SK-N-SH (cell line): ENCODE results near the gene C2orf15. TPM values are rescaled to one million over a fixed set of nuclear protein-coding genes. Genes with fewer than 3 reads are reported as not detected.

Source experiments
- CTCF ChIA-PET: fragments of 300-600, 350-600 bp; formaldehyde crosslinking; extraction: SDS; loops from one replicate; lab custom pipeline; 2021; lab: Yijun Ruan, JAX
- POLR2A ChIA-PET: fragments of 350-600 bp; sonication (Branson Sonifier 250); formaldehyde crosslinking; extraction: SDS; loops from one replicate; lab custom pipeline; 2020; ENCODE audit warnings: antibody characterized with exemption, inconsistent platforms; lab: Yijun Ruan, JAX
- DNase-seq: peaks from one replicate; pipeline ENCODE4 v3.0.0; 2012
- H2AFZ ChIP-seq: fragments of 200-600 bp; sonication (generic); 2 replicates; pipeline ENCODE4 v1.8.1; 2016; ENCODE audit warnings: antibody characterized with exemption, mild to moderate bottlenecking, low read depth
- H3F3A ChIP-seq: fragments of 200-600 bp; sonication (generic); replicated peaks from 2 replicates; pipeline ENCODE3; 2016; ENCODE audit warnings: antibody characterized with exemption, mild to moderate bottlenecking; ENCODE audit not compliant: insufficient read depth
- H3K27ac ChIP-seq, 2 experiments: fragments of 200-500 bp in 1 of 2; fragments of 200-600 bp in 1 of 2; sonication (Bioruptor generic) in 1 of 2; sonication (generic), shearing (Covaris generic) in 1 of 2; 2 replicates each; pipeline versions ENCODE4 v1.5.1 to v1.6.1; 2014 to 2016; ENCODE audit warnings: low read depth in 2 of 2, inconsistent platforms in 1 of 2, low read length in 1 of 2, mild to moderate bottlenecking in 1 of 2, mixed read lengths in 1 of 2
- H3K27me3 ChIP-seq: fragments of 200-600 bp; sonication (generic), shearing (Covaris generic); 2 replicates; pipeline ENCODE4 v1.6.1; 2016; ENCODE audit warnings: mixed run types; ENCODE audit not compliant: insufficient read depth
- H3K36me3 ChIP-seq, 2 experiments: fragments of 200-500 bp in 1 of 2; fragments of 200-600 bp in 1 of 2; sonication (Bioruptor generic) in 1 of 2; sonication (generic) in 1 of 2; replicated peaks in 1 of 2; 2 replicates each; pipeline versions ENCODE3 to v1.5.1; 2014 to 2016; ENCODE audit warnings: low read length in 1 of 2, mild to moderate bottlenecking in 1 of 2; ENCODE audit not compliant: insufficient read depth in 2 of 2, control insufficient read depth in 1 of 2
- H3K4me1 ChIP-seq, 2 experiments: fragments of 200-500 bp in 1 of 2; fragments of 200-600 bp in 1 of 2; sonication (Bioruptor generic) in 1 of 2; sonication (generic), shearing (Covaris generic) in 1 of 2; 2 replicates each; pipeline versions ENCODE4 v1.5.1 to v1.6.1; 2014 to 2016; ENCODE audit warnings: low read depth in 1 of 2, low read length in 1 of 2, mixed run types in 1 of 2; ENCODE audit not compliant: insufficient read depth in 2 of 2, control insufficient read depth in 1 of 2
- H3K4me2 ChIP-seq: fragments of 200-600 bp; sonication (generic), shearing (Covaris generic); 2 replicates; pipeline ENCODE4 v1.6.1; 2017; ENCODE audit warnings: mixed run types
- H3K4me3 ChIP-seq, 2 experiments: fragments of 200-500 bp in 1 of 2; fragments of 200-600 bp in 1 of 2; sonication (Bioruptor generic) in 1 of 2; sonication (generic), shearing (Covaris generic) in 1 of 2; 2 replicates each; pipeline versions ENCODE4 v1.5.1 to v1.8.1; 2014 to 2016; ENCODE audit warnings: low read depth in 2 of 2, inconsistent platforms in 1 of 2, low read length in 1 of 2, mild to moderate bottlenecking in 1 of 2, mixed read lengths in 1 of 2, moderate library complexity in 1 of 2
- H3K79me2 ChIP-seq: fragments of 200-600 bp; sonication (generic); 2 replicates; pipeline ENCODE4 v1.8.1; 2017; ENCODE audit warnings: mild to moderate bottlenecking; ENCODE audit not compliant: insufficient read depth
- H3K9ac ChIP-seq: fragments of 200-600 bp; sonication (generic); 2 replicates; pipeline ENCODE4 v1.6.1; 2017; ENCODE audit warnings: mixed run types
- H3K9me2 ChIP-seq: fragments of 200-600 bp; sonication (generic); 2 replicates; pipeline ENCODE4 v1.6.1; 2017; ENCODE audit warnings: mixed run types
- H3K9me3 ChIP-seq: fragments of 200-600 bp; sonication (generic); 2 replicates; pipeline ENCODE4 v1.6.1; 2017; ENCODE audit warnings: mixed run types, mild to moderate bottlenecking, moderate library complexity
- H4K20me1 ChIP-seq: fragments of 200-600 bp; sonication (generic); 2 replicates; pipeline ENCODE4 v1.6.1; 2017; ENCODE audit warnings: mild to moderate bottlenecking, mixed run types; ENCODE audit not compliant: insufficient read depth
- CHD2 ChIP-seq: fragments of 150-350 bp; IDR thresholded peaks from 2 replicates; pipeline ENCODE4 v1.6.1; 2018; ENCODE audit warnings: low read length; ENCODE audit not compliant: partially characterized antibody
- EP300 ChIP-seq, 2 experiments: IDR thresholded peaks; 2 replicates each; pipeline versions ENCODE4 v1.4.0 to v1.6.1; 2012; ENCODE audit warnings: borderline replicate concordance in 1 of 2, low read depth in 1 of 2, low read length in 1 of 2
- EZH2phosphoT487 ChIP-seq: fragments of 200-600 bp; sonication (generic); IDR thresholded peaks from 2 replicates; pipeline ENCODE4 v1.6.1; 2017; ENCODE audit warnings: low read depth, mixed run types, mild to moderate bottlenecking, antibody characterized with exemption, moderate library complexity, borderline replicate concordance
- FOXJ3 ChIP-seq: sonication (generic); formaldehyde crosslinking; IDR thresholded peaks from 2 replicates; pipeline ENCODE4 v1.5.1; 2020; ENCODE audit warnings: mild to moderate bottlenecking, missing genetic modification reagents
- GABPA ChIP-seq: IDR thresholded peaks from 2 replicates; pipeline ENCODE4 v1.4.0; 2012; ENCODE audit warnings: low read depth, mild to moderate bottlenecking
- GATA2 ChIP-seq: sonication (generic); formaldehyde crosslinking; IDR thresholded peaks from 2 replicates; pipeline ENCODE4 v1.5.0; 2020; ENCODE audit warnings: mild to moderate bottlenecking, missing genetic modification reagents
- MAX ChIP-seq: IDR thresholded peaks from 2 replicates; pipeline ENCODE4 v1.4.0; 2012; ENCODE audit warnings: low read depth
- MXI1 ChIP-seq: IDR thresholded peaks from 2 replicates; pipeline ENCODE4 v1.6.1; 2012; ENCODE audit warnings: mild to moderate bottlenecking, low read depth, low read length, improper control_type of control experiment
- RAD21 ChIP-seq: IDR thresholded peaks from 2 replicates; pipeline ENCODE4 v1.6.1; 2012; ENCODE audit warnings: mild to moderate bottlenecking, low read length
- REST ChIP-seq: IDR thresholded peaks from 2 replicates; pipeline ENCODE4 v1.6.1; 2012; ENCODE audit warnings: mild to moderate bottlenecking, low read depth, low read length, moderate library complexity
- RFX5 ChIP-seq: IDR thresholded peaks from 2 replicates; pipeline ENCODE4 v1.6.1; 2012; ENCODE audit warnings: mild to moderate bottlenecking, improper control_type of control experiment, low read length
- SIN3A ChIP-seq: IDR thresholded peaks from 2 replicates; pipeline ENCODE4 v1.6.1; 2012; ENCODE audit warnings: low read depth, mild to moderate bottlenecking, low read length, moderate library complexity, borderline replicate concordance
- SMC3 ChIP-seq: IDR thresholded peaks from 2 replicates; pipeline ENCODE4 v1.6.1; 2012; ENCODE audit warnings: low read depth, low read length, improper control_type of control experiment
- TAF1 ChIP-seq: IDR thresholded peaks from 2 replicates; pipeline ENCODE4 v1.6.1; 2012; ENCODE audit warnings: low read depth, mild to moderate bottlenecking, low read length, moderate library complexity, borderline replicate concordance
- TCF12 ChIP-seq: IDR thresholded peaks from 2 replicates; pipeline ENCODE4 v1.4.0; 2012
- TEAD4 ChIP-seq: IDR thresholded peaks from 2 replicates; pipeline ENCODE4 v1.4.0; 2012; ENCODE audit warnings: mild to moderate bottlenecking, borderline replicate concordance; ENCODE audit not compliant: insufficient read depth
- USF2 ChIP-seq: fragments of 150-350 bp; IDR thresholded peaks from 2 replicates; pipeline ENCODE4 v1.6.1; 2017; ENCODE audit warnings: antibody characterized with exemption, low read length, low read depth, borderline replicate concordance
- ZBTB33 ChIP-seq: IDR thresholded peaks from 2 replicates; pipeline ENCODE4 v1.4.0; 2012; ENCODE audit warnings: low read depth, borderline replicate concordance
- WGBS: methylation state at CpG from one replicate; pipeline ENCODE4 v1.1.6; 2017; ENCODE audit warnings: low lambda C conversion rate; 5-methylcytosine and 5-hydroxymethylcytosine counted together
- polyA plus RNA-seq, 3 experiments: library from polyadenylated mRNA; depleted of rRNA; stranded (reverse); fragments of >200 nt; gene quantifications; 2 replicates each; pipeline ENCODE4 v1.2.3, GENCODE V29; 2012
- small RNA-seq, 7 experiments: library from RNA; depleted of rRNA; stranded (forward); fragments of <200 nt; gene quantifications; one replicate each; pipeline ENCODE3, GENCODE V24; 2012

The C2orf15 gene
- polyA plus RNA-seq, 1 of the 3 experiments (the other 2 are of a cell fraction) = 0.25 TPM

- Histone ChIP-seq H4K20me1 (no peaks in the 10 kb centered on the region), H3K27me3 (no peaks in the 10 kb centered on the region), H2AFZ (no peak overlapping the region), H3F3A (no peaks in the 10 kb centered on the region), H3K9me2 (no peaks in the 10 kb centered on the region), H3K79me2 (no peaks in the 10 kb centered on the region), H3K27ac (no peak overlapping the region), H3K4me3 (no peak overlapping the region), H3K9ac (no peak overlapping the region), H3K36me3 (peaks cover 19 to 28% of the 10 kb centered on the region in 2 experiments), H3K9me3 (no peaks in the 10 kb centered on the region), H3K4me1 (no peaks in the 10 kb centered on the region), H3K4me2 (no peak overlapping the region)
- ChIA-PET POLR2A (no interaction called here), CTCF (no interaction called here)
- TF ChIP-seq SMC3 (no peak), CHD2 (no peak), GABPA (no peak), ZBTB33 (no peak), TAF1 (no peak), FOXJ3 (CRISPR knock-in tag) (no peak), TEAD4 (no peak), EP300 (IDR thresholded peaks at IDR 0.05; ENCODE audit: borderline replicate concordance in 1 of 2, low read depth in 1 of 2, low read length in 1 of 2) (no peak), RFX5 (no peak), REST (no peak), TCF12 (no peak), MAX (no peak), SIN3A (no peak), GATA2 (CRISPR knock-in tag) (no peak), MXI1 (no peak), USF2 (no peak), RAD21 (no peak), EZH2phosphoT487 (no peak)
- 92% methylated on average over 6 of the region's 7 CpGs for WGBS
- DNase-seq = no peak
These were observed 58.7 kb downstream of the C2orf15 start for GRCh38 chr2:99200076-99200800.

Small RNA genes within 50 kb of the gene (small RNA-seq; reads per million reads assigned to genes)
- 0 reads per million in 7 experiments for gene AC092587.1

Other genes with a start within 250 kb of the C2orf15 start
- not detected in 2 replicates for gene CRACDL, start 205.5 kb upstream of the C2orf15 start, polyA plus RNA-seq (2012; rRNA removed)
- 1.8 and 2.0 TPM in 2 replicates for gene TSGA10, start 13.2 kb downstream of the C2orf15 start, polyA plus RNA-seq (2012; rRNA removed)
- 5.4 and 8.7 TPM in 2 replicates for gene LIPT1, start 13.3 kb downstream of the C2orf15 start, polyA plus RNA-seq (2012; rRNA removed)
- gene MITD1, start 39.4 kb downstream of the C2orf15 start, polyA plus RNA-seq (2012; rRNA removed) = 11.8 and 15.7 TPM in 2 replicates
- gene MRPL30, start 39.5 kb downstream of the C2orf15 start, polyA plus RNA-seq (2012; rRNA removed) = 14.9 and 18.4 TPM in 2 replicates
- gene LYG2, start 114.0 kb downstream of the C2orf15 start, polyA plus RNA-seq (2012; rRNA removed) = not detected in 2 replicates
- gene LYG1, start 159.5 kb downstream of the C2orf15 start, polyA plus RNA-seq (2012; rRNA removed) = 1.2 and 1.4 TPM in 2 replicates
- gene TXNDC9, start 194.6 kb downstream of the C2orf15 start, polyA plus RNA-seq (2012; rRNA removed) = 19.1 and 24.5 TPM in 2 replicates
- 8.7 and 9.8 TPM in 2 replicates for gene EIF5B, start 195.7 kb downstream of the C2orf15 start, polyA plus RNA-seq (2012; rRNA removed)